22Rv1 (cell line): ENCODE measurements around the gene PARD3B.

Experiments
- H3K27ac ChIP-seq: fragments of 450-650 bp; 2 replicates; pipeline ENCODE4 v1.5.1; 2017
- CTCF ChIP-seq: fragments of 450-650 bp; IDR thresholded peaks from 2 replicates; pipeline ENCODE4 v1.5.1; 2017; ENCODE audit warnings: mild to moderate bottlenecking
- ZFX ChIP-seq: fragments of 450-650 bp; IDR thresholded peaks from 2 replicates; pipeline ENCODE4 v1.6.1; 2017; ENCODE audit warnings: antibody characterized with exemption, borderline replicate concordance

PARD3B gene

GRCh38 chr2:204585930-204586329, 40.7 kb downstream of the PARD3B start:
- H3K27ac ChIP-seq: no peak overlapping the region
- TF ChIP-seq CTCF: no peak
- no peak for TF ChIP-seq ZFX

- no peak overlapping the region for H3K27ac ChIP-seq
- TF ChIP-seq CTCF (no peak), ZFX (no peak)
Observed at GRCh38 chr2:204586444-204587180, 41.3 kb downstream of the PARD3B start.

GRCh38 chr2:204590063-204590462, 44.8 kb downstream of the PARD3B start:
- no peak overlapping the region for H3K27ac ChIP-seq
- TF ChIP-seq CTCF (no peak), ZFX (no peak)

DNA sequence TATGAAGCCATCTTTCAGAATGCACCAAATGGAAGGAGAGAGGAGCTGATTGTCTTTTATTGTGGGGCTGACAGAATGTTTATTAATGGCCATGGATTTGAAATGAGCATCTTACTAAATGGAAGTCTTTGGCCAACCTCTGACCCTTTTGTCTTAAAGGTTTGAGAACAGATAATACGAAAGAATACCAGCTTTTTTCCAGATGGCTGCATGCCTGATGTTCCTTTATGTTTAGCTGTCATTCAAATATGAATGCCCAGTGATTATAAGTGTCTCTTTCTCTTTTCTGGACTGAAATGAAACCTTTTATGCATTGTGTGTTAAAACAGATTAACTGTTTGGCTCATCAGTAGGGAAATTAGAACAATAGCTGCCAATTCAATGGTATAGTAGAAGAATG, 46.0 kb downstream of the PARD3B start:
- TF ChIP-seq ZFX: no peak
- no peak for TF ChIP-seq CTCF
- no peak overlapping the region for H3K27ac ChIP-seq

- TF ChIP-seq ZFX (no peak), CTCF (no peak)
Observed at GRCh38 chr2:204604061-204604460, 58.8 kb downstream of the PARD3B start.

DNA sequence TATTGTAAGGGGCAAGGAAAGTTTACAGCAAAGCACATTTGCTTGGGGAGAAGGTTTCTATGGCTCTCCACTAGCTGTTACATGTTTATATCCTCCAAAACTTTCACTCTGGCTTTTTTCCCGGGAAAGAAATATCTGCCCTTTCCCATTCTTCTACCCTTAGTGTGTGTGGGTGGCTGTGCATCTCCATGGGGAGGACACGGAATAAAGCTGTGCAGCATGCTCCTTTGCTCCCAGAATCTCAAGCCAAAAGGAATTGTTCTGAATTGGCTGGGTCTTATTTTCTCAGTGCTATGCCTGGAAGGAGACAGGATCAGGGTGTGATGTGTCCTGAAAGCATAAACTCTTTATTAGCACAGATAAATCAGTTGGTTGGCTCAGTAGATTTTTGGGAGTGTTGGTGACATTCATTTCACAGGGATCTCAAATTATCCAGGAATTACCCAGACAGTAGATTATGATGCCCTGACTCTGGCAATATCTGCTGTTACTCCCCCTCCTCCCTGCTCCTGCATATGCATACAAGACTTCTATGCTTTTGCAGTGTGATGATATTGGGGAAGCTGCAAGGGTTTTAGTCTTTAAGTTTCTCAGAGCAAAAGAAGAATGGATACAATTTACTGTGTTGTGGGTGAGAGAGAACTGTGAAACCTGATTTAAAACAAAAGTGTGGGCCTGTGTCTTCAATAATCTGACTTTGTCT, 63.1 kb downstream of the PARD3B start:
- TF ChIP-seq ZFX (no peak), CTCF (no peak)
- H3K27ac ChIP-seq: no peak overlapping the region

More at GRCh38 chr2:204604061-204604460, 58.8 kb downstream of the PARD3B start:
- no peak overlapping the region for H3K27ac ChIP-seq

DNA sequence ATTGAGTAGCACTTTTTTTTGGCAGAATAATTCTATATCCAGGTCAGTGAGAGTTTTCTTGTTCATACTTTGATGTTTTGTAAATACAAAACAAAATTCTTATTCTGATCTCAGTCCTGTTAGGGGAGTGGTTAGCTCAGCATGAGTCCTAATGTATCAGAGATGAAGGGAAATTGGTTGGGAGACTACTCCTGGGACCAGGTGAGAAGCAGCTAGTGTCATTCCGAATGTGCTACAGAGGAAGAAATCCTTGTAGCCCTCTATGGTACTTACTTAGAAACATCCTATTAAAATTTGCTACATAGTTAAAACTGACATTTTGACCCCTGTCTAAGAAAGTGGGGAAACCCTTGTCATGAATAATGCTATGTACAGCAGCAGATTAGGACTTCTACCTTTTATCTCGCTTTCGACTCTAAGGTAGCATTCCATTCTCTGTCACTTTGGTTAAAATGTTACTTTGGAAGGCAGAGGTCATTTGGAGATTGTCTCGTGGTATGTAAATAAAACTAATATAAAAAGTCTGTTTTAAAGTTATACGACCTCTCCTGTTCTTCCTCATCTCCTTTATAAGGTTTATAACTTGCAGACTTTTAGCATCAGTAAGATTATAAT, 65.8 kb downstream of the PARD3B start:
- no peak overlapping the region for H3K27ac ChIP-seq

More for the DNA sequence above, 65.8 kb downstream of the PARD3B start:
- TF ChIP-seq CTCF (no peak), ZFX (no peak)
